HG02763 (cell line): ENCODE results near the gene MAGI2.

Experiments
- ATAC-seq: cut with Tn5 transposase; IDR thresholded peaks from one replicate; pipeline ENCODE4 v1.9.1; 2021; ENCODE audit warnings: mild to moderate bottlenecking, moderate library complexity; ENCODE audit not compliant: unreplicated experiment

The MAGI2 gene

DNA sequence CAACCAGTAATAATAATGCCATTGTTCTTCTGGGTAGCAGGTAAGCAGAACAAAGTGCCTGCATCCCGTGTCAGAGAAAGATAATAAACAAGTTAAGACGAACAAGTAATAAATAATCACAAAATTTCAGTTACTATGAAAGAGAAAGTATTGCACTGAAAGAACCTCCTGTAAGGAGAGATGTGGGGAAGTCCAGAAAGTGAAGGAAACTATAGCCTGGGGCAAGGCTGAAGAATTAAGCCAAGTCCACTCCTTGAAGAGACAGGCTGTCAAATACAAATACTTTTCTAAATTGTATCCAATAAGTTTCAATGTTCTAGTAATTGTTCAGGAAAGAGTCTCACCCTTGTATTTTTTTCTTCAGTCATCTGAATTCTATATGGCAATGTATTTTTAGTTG is 611.4 kb downstream of the MAGI2 start:
- ATAC-seq, result no peak

DNA sequence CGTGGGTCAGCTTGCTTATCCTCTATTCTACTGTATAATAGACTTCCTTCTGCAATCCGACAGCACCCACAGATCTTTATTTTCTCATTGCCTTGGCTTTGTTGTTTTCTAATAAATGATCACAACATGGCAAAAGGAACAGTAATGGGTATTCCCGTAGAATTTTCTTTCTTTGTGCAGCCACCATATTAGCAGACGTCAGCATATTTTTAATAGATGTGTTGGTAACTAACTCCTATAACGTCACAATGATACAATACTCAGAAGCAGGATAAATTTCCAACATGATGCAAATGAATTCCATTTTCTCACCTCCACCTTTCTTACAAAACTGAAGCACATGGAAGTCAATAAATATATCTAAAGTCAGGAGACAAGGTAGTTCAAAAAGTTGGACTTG is 617.6 kb downstream of the MAGI2 start:
- ATAC-seq, result no peak

DNA sequence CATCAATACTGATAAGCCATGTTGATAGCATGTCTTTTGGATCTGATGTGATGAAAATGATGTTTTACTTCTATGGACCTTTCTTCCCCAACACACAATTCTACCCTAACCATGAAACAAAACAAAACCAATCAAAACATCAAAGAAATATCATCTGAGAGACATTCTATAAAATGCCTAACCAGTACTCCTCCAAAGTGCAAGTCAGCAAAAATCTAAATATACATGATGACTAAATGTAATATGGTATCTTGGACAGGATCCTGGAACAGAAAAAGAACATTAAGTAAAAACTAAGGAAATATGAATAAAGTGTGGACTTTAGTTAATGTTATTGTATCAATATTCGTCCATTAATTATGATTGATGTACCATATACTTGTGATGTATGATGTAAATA is 625.1 kb downstream of the MAGI2 start:
- no peak for ATAC-seq

DNA sequence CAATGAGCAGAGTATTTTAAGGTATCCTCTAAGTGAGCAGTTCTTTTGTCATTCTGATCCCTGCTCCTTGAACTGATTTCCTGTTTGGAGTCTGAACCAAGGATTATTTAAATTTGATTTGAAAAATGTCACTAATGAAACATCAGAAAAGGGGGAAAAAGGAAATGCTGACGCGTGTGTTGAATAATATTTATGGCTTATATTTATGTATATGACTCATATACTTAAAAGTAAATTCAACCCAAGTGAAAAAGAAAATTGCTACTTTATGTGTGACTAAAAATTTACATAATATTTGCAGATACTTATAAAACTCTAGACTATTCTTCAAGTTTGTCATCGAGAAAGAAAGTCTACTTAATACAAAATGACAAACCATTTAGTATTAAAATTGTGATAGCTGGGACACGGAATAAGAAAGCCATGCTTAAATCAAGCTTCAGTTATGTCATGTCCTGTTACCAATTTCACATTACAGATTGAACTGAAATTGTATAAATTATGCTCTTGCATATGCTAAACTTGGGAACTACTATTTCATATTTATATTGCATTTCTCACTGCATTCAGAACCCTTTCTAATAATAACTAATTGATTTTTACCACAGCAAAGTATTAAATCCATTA is 649.9 kb downstream of the MAGI2 start:
- no peak for ATAC-seq

DNA sequence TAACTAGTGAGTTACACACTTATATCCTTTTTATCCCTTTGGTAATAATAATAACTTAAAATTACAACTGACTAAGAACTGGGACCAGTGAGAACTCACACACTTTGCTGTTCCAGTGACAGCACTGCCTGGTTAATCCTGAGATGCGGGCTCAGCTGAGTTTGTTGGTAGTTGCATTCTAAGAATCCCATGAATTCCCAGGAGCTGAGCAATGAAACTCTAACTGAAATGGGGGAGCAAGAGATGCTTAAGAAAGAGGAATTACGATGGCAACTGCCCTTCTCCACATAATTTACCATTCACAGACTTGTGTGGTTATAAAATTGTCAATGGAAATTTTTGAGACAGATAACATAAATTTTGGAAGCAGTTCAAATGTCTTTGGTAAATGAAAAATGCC is 659.4 kb downstream of the MAGI2 start:
- no peak for ATAC-seq

DNA sequence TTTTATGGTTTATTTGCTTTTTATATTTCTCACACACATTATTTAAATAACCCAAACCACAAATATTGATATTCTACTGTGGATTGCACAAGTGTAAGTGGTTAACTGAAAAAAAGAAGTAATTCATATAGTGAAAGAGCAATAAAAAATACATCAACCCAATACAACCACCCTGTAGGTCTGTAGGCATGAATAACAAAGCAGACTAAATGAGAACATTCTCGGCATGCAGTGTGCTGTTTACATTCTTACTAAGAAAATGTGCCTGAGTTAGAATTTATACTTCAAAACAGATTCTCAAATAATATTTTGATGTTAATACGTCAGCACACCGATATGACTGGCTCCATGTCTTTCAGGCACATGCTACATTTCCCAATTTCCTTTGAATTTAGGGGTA is 660.8 kb downstream of the MAGI2 start:
- no peak for ATAC-seq

DNA sequence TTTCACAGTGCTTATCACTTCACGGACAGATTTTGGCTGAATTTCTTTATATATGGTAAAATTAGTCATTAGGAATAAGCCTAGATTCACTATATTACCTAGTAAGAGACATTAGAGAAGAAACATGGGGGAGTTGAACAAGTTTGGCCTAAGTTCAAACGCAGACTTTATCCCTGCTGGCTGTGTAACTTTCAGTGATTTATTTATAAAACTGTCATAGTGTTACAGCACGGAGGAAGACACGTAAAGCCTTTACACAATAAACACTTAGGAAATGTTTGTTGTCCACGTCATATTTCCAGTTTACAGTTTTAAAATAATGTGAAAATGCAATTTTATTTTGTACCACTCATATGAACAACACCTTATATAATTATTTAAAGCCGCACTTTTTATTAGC is 661.5 kb downstream of the MAGI2 start:
- no peak for ATAC-seq

DNA sequence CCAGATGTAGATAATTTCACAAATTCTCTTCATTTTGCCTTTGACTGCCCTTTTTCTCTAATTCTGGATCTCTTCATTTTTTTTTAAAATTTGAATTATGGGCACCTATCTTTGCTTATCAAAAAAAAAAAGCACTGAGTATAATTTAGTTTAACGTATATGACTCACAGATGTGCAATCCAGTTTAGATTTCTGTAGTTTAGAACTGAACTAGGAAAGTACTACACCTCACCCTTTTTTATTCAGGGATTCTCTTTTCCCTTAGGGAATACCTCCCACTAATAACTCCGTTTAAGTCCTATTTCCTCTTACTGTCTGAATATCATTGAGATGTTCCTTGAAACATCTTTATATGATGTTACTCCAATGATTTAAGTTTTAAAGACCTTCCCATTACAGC is 665.0 kb downstream of the MAGI2 start:
- ATAC-seq, result no peak

DNA sequence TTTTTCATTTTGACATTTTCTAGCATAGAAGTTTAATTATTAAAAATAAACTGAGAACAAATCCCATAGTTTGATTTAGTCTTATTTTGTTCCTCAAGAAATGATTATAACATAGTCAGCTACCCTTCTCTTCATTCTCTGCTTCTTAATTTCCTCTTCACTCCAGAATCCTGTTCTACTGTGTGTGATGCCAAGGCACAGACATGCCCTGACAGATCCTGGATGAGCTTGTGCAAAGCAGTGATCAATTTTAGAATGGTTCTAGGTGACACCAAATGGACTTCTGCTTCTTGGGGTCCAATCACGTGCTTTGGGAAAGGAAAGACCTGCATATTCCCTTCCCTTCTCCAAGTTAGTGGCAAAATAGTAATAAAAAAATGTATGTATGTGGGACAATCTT is 665.6 kb downstream of the MAGI2 start:
- no peak for ATAC-seq

DNA sequence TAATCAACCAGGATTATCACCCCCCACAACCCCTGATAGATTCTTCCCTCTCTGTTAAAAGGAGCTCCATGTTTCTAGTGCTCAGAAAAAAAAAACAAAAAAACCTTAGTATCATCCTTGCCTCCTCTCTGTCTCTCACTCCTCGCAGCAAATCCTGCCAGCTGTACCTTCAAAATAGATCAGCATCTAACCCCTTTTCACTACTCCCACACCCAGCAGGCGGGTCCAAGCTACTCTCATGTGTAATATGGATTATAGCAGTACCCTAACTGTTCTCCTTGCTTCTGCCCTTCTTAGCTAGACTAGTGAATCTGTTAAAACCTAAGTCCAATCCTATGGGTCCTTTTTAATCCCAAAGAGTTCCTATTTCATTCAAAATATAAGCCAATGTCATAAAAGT is 667.4 kb downstream of the MAGI2 start:
- no peak for ATAC-seq

DNA sequence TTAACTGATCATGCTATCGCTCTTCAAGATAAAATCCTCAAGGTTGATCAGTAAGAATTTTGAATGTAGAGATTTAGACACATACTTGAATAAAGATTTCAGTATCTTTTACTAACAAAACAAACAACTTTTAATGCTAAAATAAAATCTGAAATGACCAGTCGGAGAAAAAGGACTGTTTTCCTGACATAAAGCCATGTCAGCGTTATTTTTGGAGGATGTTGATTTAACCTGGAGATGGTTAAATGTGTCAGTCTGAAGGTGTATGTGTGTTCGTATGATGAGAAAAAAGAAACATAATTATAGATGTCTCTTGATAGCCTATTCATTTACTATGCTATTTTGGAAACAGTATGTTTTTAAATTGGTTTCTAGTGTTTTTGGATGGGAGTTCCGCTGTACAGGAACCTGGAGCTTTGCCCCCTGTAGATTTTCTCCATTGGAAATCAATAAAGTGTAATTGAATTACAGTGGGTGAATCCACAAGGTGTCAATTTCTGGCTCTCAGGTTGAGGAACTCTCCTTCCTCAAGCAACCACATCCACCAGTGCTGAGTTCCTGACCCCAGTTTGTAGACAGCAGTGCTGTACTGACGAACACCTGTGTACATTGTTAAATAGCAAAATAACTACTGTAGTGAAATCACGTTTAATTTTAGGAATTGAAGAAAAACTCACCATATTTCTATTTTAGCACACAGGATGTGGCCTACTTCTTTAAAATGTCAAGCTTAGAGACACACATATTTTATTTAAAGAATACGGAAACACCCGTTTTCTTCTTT is 670.1 kb downstream of the MAGI2 start:
- ATAC-seq, result no peak

DNA sequence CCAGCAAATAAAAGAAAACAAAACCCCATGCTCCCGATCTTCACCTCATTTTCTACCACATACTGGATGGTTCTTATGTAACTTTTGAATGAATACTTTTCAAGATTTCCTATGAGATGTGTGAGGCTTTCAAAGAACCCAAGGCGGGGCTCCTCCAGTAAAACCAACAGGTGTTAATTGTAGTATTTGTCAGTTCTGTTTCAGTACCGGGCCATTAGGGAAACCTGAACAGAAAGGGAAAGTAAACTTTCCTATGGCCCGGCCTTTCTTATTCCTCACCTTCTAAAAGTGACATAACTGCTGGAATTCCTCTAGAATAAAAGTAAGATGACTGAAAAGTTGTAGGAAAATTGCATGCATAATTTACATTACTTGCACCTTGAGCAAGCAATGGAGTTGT is 672.9 kb downstream of the MAGI2 start:
- ATAC-seq, result no peak

DNA sequence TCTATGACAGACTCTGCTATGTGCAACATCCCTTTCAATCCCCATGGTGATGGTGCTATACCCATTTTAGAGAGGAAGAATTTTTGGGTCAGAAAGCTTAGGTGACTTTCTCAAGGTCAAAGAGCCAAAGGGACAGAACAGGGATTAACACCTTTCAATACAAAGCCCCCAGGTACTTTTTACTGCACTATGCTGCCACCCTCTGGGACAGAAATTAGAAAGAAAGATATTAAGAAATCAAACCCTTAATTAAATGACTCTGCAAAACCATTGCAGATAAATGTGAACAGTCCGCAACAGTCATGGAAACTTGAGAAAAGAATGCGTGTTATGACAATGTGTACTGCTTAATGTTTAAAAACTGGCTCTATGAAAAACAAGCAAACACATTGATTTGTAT is 673.7 kb downstream of the MAGI2 start:
- ATAC-seq, result no peak

DNA sequence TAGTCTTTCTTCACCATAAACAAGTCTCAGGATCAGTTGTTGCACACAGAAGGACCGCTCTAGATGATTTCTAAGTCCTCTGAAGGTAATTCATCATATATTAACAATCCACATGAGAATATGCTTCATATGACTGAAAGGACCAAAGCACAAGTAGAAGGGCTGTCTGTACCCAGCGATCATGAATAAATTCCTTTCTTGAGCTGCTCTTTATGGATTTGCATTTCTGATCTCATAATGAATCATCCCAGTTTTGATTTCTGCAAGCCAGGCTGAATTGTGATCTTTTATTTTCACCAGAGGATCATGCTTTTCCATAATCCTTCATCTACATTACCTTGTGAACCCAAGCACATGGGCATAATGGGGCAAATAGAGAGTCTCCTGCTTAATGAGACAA is 675.6 kb downstream of the MAGI2 start:
- ATAC-seq, result no peak

DNA sequence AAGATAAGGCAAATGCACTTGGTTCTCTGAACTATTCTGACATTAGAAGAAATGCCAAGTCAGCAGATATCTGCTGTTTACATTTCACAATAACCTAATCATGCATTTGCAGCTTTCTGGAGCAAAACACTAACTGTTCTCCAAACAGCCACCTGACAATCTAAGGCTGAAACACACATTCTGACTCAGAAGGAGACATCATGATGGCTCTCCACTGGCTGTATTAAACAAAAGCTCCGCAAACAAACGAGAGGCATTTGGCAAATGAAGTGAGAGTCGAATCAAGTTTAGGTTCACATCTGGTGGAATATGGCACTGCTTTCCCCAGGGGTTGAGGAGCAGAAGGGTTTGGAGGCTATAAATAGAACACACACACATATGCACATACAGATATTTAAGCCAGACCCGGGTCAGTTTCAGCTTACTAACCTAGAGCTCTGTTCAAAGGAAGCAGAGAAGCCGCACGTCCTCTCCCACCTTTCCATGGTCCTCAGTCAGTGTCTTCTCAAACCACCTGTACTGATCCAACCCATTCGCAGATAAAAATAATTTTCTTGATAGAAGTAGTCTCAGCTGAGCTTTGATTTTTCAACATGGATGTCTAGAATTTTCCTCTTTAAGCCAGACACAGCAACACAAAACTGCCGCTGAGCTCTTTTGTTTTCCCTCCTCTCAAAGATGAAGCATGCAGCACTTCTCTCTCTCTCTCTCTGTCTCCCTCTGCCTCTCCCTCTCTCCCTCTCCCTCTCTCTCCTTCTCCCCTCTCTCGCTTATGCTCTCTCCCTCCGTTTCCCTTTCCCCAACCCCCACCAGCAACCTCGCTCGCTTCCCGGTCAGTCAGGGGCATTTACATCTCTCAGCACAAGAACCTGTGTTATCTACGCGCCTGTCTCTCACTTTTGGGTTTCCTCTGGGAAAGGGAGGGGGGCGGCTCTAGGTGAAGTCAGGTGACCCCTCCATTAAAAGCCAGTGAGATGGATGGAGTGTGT is 682.8 kb downstream of the MAGI2 start:
- ATAC-seq, result no peak

DNA sequence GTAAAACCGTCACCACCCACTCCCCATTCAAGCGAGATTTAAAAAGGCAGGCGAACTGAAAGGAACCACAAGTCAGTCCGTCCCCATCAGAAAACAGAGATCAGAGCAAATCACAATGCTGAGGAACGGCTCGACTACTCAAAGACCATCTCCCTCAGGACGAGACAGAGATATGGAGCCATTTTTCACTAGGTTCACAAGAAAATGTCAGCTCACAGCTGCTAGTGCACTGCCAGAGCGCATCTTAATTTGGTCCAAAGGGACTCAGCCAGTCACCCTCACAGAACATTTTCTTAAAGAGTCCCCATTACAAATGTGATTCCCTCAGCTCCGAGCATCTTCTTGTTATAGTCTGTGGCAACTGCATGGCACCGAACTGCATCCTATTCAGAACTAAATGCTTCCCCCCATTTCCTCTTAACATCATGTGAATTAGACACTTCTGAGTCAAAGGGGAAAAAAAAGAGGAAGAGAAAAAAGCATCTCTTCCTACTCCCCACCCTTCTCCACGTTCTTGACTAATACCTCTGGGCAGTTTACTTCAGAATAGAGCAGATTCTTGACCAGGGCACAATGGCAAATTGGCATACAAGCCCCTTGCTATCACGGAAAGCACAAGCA is 683.9 kb downstream of the MAGI2 start:
- ATAC-seq, result peak; percentile 88

DNA sequence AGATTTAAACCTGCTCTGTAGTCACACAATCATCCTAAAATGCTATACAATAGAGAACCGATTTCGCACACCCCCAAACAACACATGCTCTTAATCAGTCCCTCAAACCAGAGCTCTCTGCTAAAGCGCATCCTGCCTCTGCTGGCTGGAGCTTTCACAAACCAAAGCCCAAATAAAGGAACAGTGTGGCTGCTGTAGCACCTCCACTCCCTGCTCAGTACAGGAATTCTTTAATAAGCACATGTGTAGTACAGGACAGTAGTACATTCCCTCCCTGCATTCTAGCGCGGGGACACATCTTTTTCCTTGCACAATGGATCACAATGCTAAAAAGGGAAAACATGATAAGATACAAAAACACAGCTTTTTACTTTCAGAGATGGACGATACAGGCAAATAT is 684.6 kb downstream of the MAGI2 start:
- ATAC-seq, result no peak

DNA sequence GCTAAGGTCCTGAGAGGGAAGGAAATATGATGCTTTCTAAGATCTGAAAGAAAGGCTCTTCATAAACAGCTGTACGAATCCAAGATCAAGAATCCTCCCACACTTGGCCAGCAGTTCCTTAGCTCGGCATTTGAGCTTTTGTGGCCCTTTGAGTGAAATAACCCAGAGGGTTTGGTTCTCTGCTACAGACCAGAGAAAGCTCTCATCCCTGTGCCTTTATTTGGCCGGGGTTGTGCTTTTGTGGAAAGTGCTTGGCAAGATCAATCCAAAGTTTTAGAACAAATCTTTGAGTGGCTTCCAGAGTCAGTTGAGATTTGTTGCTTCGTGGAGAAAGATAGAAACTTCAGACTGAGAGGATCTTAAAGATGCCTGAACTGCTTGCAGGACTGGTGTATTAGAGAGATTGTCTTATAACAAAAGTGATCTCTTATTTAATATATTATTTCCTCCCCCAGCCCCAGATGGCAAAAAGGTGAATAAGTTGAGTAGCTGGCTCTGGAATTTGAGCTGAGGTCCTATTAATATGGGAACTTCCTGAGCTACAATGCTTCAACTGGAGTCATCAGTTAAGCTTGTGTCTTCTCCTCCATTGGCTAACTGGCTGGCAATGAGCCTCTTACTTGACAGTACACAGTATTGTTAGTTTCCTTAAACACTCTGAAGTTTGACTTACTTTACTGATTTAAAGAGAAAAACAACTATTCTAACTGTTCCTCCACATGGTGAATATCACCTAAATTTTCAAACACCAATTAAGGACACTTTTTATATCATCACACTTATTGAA is 687.3 kb downstream of the MAGI2 start:
- ATAC-seq, result no peak

DNA sequence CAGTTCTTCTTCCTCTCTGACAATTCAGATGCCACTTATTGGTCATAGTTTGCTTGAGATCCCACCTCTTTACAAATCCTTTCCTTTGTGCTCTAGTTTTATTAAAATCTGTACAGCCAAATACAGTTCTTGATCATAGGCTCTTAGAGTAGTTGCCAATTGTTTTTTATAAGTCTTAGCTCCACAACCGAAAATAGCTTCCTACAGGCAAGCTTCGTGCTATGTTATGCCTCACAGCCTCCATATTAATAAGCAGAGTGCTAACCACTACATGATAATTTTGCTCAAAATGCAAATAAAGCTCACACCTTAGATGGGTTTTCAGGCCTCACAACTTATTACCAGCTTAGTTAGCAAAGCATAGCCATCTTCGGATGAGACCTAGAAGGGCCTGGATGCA is 688.9 kb downstream of the MAGI2 start:
- ATAC-seq, result no peak

DNA sequence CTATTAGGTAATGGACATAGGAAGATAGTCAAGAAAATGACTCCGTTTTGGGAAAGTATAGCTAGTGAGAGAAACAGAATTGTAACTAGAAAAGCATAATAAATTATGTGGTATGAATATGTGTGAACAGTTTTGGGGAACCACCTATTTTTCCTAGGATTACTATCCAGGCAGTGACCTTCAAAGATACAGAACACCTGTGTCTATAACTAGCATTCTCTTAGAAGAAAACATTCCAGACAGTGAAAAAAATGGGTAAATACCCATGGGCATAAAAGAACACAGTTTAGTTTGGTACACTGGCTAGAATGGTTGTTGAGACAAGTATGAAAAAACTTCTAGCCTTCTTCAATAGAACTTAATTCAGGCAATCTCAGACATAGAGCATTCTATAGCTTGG is 690.8 kb downstream of the MAGI2 start:
- no peak for ATAC-seq
